Upper lobe of left lung (tissue), 6 donors: ENCODE measurements around the gene RPRD1A. TPM values are rescaled to one million over a fixed set of nuclear protein-coding genes. Genes with fewer than 3 reads are reported as not detected.

ENCODE experiments used
- ATAC-seq, 2 donors: fragments of 200-7000 bp; cut with Tn5 transposase; one replicate each; pipeline ENCODE4 v1.9.1; 2022; ENCODE audit warnings: mild to moderate bottlenecking in 2 of 2, moderate library complexity in 2 of 2; ENCODE audit not compliant: low FRiP score in 2 of 2
- DNase-seq, 2 donors: peaks; one replicate each; pipeline ENCODE4 v3.0.0-alpha.2; 2019 to 2020
- H3K27ac ChIP-seq, 4 donors: fragments of 200-600 bp; sonication (generic); one replicate each; pipeline ENCODE4 v1.5.1; 2016 to 2019
- H3K27me3 ChIP-seq, 4 donors: fragments of 200-600 bp; sonication (generic); one replicate each; pipeline ENCODE4 v1.5.1; 2017 to 2019
- H3K36me3 ChIP-seq, 4 donors: fragments of 200-600 bp; sonication (generic); one replicate each; pipeline ENCODE4 v1.5.1; 2016 to 2019
- H3K4me1 ChIP-seq, 4 donors: fragments of 200-600 bp; sonication (generic); one replicate each; pipeline ENCODE4 v1.5.1; 2018 to 2019
- H3K4me3 ChIP-seq, 4 donors: fragments of 200-600 bp; sonication (generic); one replicate each; pipeline ENCODE4 v1.5.1; 2017 to 2019; ENCODE audit warnings: mild to moderate bottlenecking in 2 of 4, moderate library complexity in 1 of 4
- H3K9me3 ChIP-seq, 4 donors: fragments of 200-600 bp; sonication (generic); one replicate each; pipeline ENCODE4 v1.5.1; 2018 to 2019
- CTCF ChIP-seq, 6 experiments: fragments of 450-650 bp in 4 of 6; fragments of 200-600 bp in 2 of 6; sonication (generic) in 2 of 6; IDR thresholded peaks; one replicate each; pipeline ENCODE4 v1.5.1; 2016 to 2019; ENCODE audit warnings: antibody characterized with exemption in 6 of 6
- EP300 ChIP-seq, 4 donors: sonication (generic); formaldehyde crosslinking; IDR thresholded peaks; one replicate each; pipeline ENCODE4 v1.5.1; 2017; ENCODE audit warnings: antibody characterized with exemption in 4 of 4, control low read depth in 2 of 4
- POLR2A ChIP-seq, 4 donors: fragments of 450-650 bp; IDR thresholded peaks; one replicate each; pipeline ENCODE4 v1.5.1; 2016 to 2017; ENCODE audit warnings: antibody characterized with exemption in 4 of 4, mild to moderate bottlenecking in 2 of 4
- POLR2AphosphoS5 ChIP-seq, 2 donors: sonication (generic); formaldehyde crosslinking; IDR thresholded peaks; one replicate each; pipeline ENCODE4 v1.5.1; 2017; ENCODE audit warnings: antibody characterized with exemption in 2 of 2
- WGBS, 2 donors: methylation state at CpG; one replicate each; pipeline ENCODE4 v1.1.5; 2017 to 2018; 5-methylcytosine and 5-hydroxymethylcytosine counted together
- total RNA-seq, 6 donors: library from RNA; depleted of rRNA in 4 of 6; stranded (reverse); fragments of >200 nt in 4 of 6; gene quantifications; one replicate each; pipeline versions ENCODE4 v1.1.0 to v1.2.1, GENCODE V29; 2016 to 2021
- donor health status: DM: no; HTN: no; CAD: no; lungs with moderate emphysema.
- donor health status: DM: no; HTN: yes; CAD: no; lungs with severe emphysema.

Gene RPRD1A
- total RNA-seq, 6 donors from 2014 or later: 30.6 to 84.4 (median 44.3) TPM

DNA sequence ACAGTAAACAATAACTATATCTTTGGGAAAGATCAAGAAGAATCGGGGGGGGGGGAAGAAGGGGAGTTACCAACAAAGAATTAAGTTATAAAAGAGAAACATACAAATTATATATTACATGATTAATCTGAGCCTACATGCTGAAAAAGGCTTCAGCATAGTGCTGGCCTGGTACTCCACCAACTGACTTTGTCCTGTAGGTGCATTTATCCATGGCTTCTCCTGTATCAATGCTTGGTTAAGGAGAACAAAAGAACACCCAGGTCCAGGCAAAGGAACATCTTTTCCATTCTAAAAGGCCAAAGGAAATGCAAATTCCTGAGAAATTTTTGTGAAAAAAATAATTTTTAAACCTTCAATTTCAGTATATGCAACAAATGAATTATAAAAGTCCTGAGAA is 24.2 kb downstream of the RPRD1A start:
- TF ChIP-seq POLR2A (IDR thresholded peaks at IDR 0.05) (no peak), CTCF (IDR thresholded peaks at IDR 0.05) (no peak), POLR2AphosphoS5 (IDR thresholded peaks at IDR 0.05) (no peak), EP300 (IDR thresholded peaks at IDR 0.05) (no peak)
- Histone ChIP-seq H3K9me3 (peaks cover 0 to 6% (median 4%) of the 10 kb centered on the region in 4 donors), H3K4me1 (peaks cover 8 to 21% (median 12%) of the 10 kb centered on the region in 4 donors), H3K27me3 (no peaks in the 10 kb centered on the region), H3K36me3 (peaks cover 0 to 5% (median 0%) of the 10 kb centered on the region in 4 donors), H3K27ac (no peak overlapping the region), H3K4me3 (no peak overlapping the region)
- no peak for ATAC-seq
- WGBS, 2 donors: 90 to 97% methylated on average over 1 of the region's 1 CpG
- DNase-seq: no peak

- ATAC-seq: no peak
- H3K27ac ChIP-seq: no peak overlapping the region
- TF ChIP-seq CTCF (IDR thresholded peaks at IDR 0.05) (no peak), EP300 (IDR thresholded peaks at IDR 0.05) (no peak), POLR2AphosphoS5 (IDR thresholded peaks at IDR 0.05) (no peak), POLR2A (IDR thresholded peaks at IDR 0.05) (no peak)
- H3K4me1 ChIP-seq: peaks cover 8 to 21% (median 12%) of the 10 kb centered on the region in 4 donors
- no peak overlapping the region for H3K4me3 ChIP-seq
- no peaks in the 10 kb centered on the region for H3K27me3 ChIP-seq
- peaks cover 0 to 13% (median 8%) of the 10 kb centered on the region in 4 donors for H3K9me3 ChIP-seq
- 84 to 85% methylated on average over 3 of the region's 3 CpGs for WGBS, 2 donors
- DNase-seq: no peak
- H3K36me3 ChIP-seq: peaks cover 0 to 11% (median 0%) of the 10 kb centered on the region in 4 donors
Observed at GRCh38 chr18:36041146-36041545, 26.2 kb downstream of the RPRD1A start.

DNA sequence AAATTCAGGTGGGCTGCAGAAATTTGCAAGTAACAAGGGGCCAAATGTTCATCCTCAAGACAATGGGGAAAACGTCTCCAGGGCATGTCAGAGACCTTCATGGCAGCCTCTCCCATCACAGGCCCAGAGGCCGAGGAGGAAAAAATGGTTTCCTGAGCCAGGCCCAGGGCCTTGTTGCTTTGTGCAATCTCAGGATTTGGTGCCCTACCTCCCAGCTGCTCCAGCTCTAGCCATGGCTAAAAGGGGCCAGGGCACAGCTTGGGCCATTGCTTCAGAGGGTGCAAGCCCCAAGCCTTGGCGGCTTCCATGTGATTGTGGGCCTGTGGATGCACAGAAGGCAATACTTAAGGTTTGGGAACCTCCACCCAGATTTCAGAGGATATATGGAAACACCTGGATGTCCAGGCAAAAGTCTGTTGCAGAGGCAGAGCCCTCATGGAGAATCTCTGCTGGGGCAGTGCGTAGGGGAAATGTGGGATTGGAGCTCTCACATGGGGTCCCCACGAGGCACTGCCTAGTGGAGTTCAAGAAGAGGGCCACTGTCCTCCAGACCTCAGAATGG is 29.2 kb downstream of the RPRD1A start:
- peaks cover 0 to 11% (median 0%) of the 10 kb centered on the region in 4 donors for H3K36me3 ChIP-seq
- peaks cover 0 to 11% (median 4%) of the 10 kb centered on the region in 4 donors for H3K4me1 ChIP-seq
- no peak overlapping the region for H3K27ac ChIP-seq
- peaks cover 0 to 13% (median 8%) of the 10 kb centered on the region in 4 donors for H3K9me3 ChIP-seq
- DNase-seq (no peak), ATAC-seq (no peak)
- no peak overlapping the region for H3K4me3 ChIP-seq
- H3K27me3 ChIP-seq: no peaks in the 10 kb centered on the region
- no peak for TF ChIP-seq POLR2AphosphoS5 (IDR thresholded peaks at IDR 0.05)
- TF ChIP-seq CTCF (IDR thresholded peaks at IDR 0.05): no peak
- no peak for TF ChIP-seq POLR2A (IDR thresholded peaks at IDR 0.05)
- no peak for TF ChIP-seq EP300 (IDR thresholded peaks at IDR 0.05)
- WGBS, 2 donors: 93 to 98% methylated on average over 5 of the region's 5 CpGs

DNA sequence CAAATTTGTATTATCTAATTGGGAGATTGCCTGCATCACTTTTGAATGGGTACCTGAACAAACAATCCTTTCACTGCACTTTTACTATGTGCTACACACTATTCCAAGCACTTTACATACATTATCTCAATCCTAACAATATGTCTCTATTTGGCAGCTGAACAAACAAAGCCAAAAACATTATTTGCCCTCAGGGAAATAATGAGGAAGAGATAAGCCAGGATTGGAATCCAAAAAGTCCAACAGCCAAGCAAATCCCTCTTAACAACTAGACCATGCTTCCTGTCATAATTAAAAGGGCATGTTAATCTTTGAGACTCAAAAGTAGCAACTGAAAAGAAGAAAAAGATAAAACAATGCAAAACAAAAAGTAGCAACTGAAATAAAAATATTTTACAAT is 32.1 kb downstream of the RPRD1A start:
- Histone ChIP-seq H3K4me1 (peaks cover 0 to 9% (median 6%) of the 10 kb centered on the region in 4 donors), H3K9me3 (peaks cover 0 to 13% (median 8%) of the 10 kb centered on the region in 4 donors), H3K27ac (no peak overlapping the region), H3K36me3 (peaks cover 0 to 11% (median 5%) of the 10 kb centered on the region in 4 donors), H3K4me3 (no peak overlapping the region), H3K27me3 (no peaks in the 10 kb centered on the region)
- no peak for ATAC-seq
- no peak for DNase-seq
- TF ChIP-seq CTCF (IDR thresholded peaks at IDR 0.05) (no peak), POLR2AphosphoS5 (IDR thresholded peaks at IDR 0.05) (no peak), POLR2A (IDR thresholded peaks at IDR 0.05) (no peak), EP300 (IDR thresholded peaks at IDR 0.05) (no peak)
